GM12878 (cell line): ENCODE results near the gene FAM118B. TPM values are rescaled to one million over a fixed set of nuclear protein-coding genes. Genes with fewer than 3 reads are reported as not detected.

Experiments
- BHLHE40 ChIP-seq, 2 experiments: fragments of 450-650 bp in 1 of 2; IDR thresholded peaks; 2 replicates each; pipeline ENCODE4 v1.6.1; 2011 to 2017; ENCODE audit warnings: low read depth in 2 of 2, borderline replicate concordance in 1 of 2, improper control_type of control experiment in 1 of 2, low read length in 1 of 2, mild to moderate bottlenecking in 1 of 2
- CBX3 ChIP-seq: fragments of 200-600 bp; sonication (generic); IDR thresholded peaks from 2 replicates; pipeline ENCODE4 v1.6.1; 2016; ENCODE audit warnings: low read depth, borderline replicate concordance
- ESRRA ChIP-seq: IDR thresholded peaks from 2 replicates; pipeline ENCODE4 v1.6.1; 2012; ENCODE audit warnings: mild to moderate bottlenecking, low read length, improper control_type of control experiment
- FOXK2 ChIP-seq: fragments of 450-650 bp; IDR thresholded peaks from 2 replicates; pipeline ENCODE4 v1.6.1; 2017; ENCODE audit warnings: mild to moderate bottlenecking, moderate library complexity
- GABPA ChIP-seq: IDR thresholded peaks from 2 replicates; pipeline ENCODE4 v1.6.1; 2014; ENCODE audit warnings: antibody characterized with exemption, low read depth, mild to moderate bottlenecking, inconsistent platforms
- HCFC1 ChIP-seq: fragments of 150-350 bp; IDR thresholded peaks from 2 replicates; pipeline ENCODE4 v1.6.1; 2014; ENCODE audit warnings: low read length
- JUNB ChIP-seq: IDR thresholded peaks from 2 replicates; pipeline ENCODE4 v1.6.1; 2016; ENCODE audit warnings: antibody characterized with exemption, mild to moderate bottlenecking
- NFYA ChIP-seq: IDR thresholded peaks from 2 replicates; pipeline ENCODE4 v1.6.1; 2011; ENCODE audit warnings: low read depth, mild to moderate bottlenecking, low read length, improper control_type of control experiment, borderline replicate concordance
- NFYB ChIP-seq: IDR thresholded peaks from 2 replicates; pipeline ENCODE4 v1.6.1; 2011; ENCODE audit warnings: low read depth, mild to moderate bottlenecking, low read length, improper control_type of control experiment, moderate library complexity; ENCODE audit not compliant: insufficient read depth
- NR2C1 ChIP-seq: fragments of 450-650 bp; IDR thresholded peaks from 2 replicates; pipeline ENCODE4 v1.6.1; 2017; ENCODE audit warnings: antibody characterized with exemption, mild to moderate bottlenecking, moderate library complexity
- NRF1 ChIP-seq: conservative IDR thresholded peaks from 2 replicates; pipeline ENCODE4 v1.6.1; 2011; ENCODE audit warnings: mild to moderate bottlenecking, low read depth, low read length, improper control_type of control experiment
- PAX8 ChIP-seq: fragments of 450-650 bp; IDR thresholded peaks from 2 replicates; pipeline ENCODE4 v1.6.1; 2017; ENCODE audit warnings: mild to moderate bottlenecking, moderate library complexity
- RAD21 ChIP-seq: IDR thresholded peaks from 2 replicates; pipeline ENCODE4 v1.6.1; 2011; ENCODE audit warnings: mild to moderate bottlenecking, low read depth, low read length, moderate library complexity; ENCODE audit not compliant: insufficient read depth
- RUNX3 ChIP-seq: IDR thresholded peaks from 2 replicates; pipeline ENCODE4 v1.6.1; 2012; ENCODE audit warnings: low read length, inconsistent platforms
- TCF3 ChIP-seq: IDR thresholded peaks from 2 replicates; pipeline ENCODE4 v1.6.1; 2012; ENCODE audit warnings: low read depth, mild to moderate bottlenecking, low read length, borderline replicate concordance; ENCODE audit not compliant: insufficient read depth
- USF1 ChIP-seq: IDR thresholded peaks from 2 replicates; pipeline ENCODE4 v1.6.1; 2011; ENCODE audit warnings: borderline replicate concordance, low read depth, mild to moderate bottlenecking, moderate library complexity, mixed read lengths, low read length; ENCODE audit not compliant: insufficient read depth; ENCODE audit errors: extremely low read length
- YY1 ChIP-seq: IDR thresholded peaks from 2 replicates; pipeline ENCODE4 v1.6.1; 2011; ENCODE audit warnings: low read depth, mild to moderate bottlenecking, low read length
- ZBED1 ChIP-seq: IDR thresholded peaks from 2 replicates; pipeline ENCODE4 v1.6.1; 2016; ENCODE audit warnings: borderline replicate concordance
- ZNF217 ChIP-seq: fragments of 450-650 bp; IDR thresholded peaks from 2 replicates; pipeline ENCODE4 v1.6.1; 2017; ENCODE audit warnings: antibody characterized with exemption, mild to moderate bottlenecking
- ZNF274 ChIP-seq: IDR thresholded peaks from one replicate; pipeline ENCODE4 v1.8.0; 2011; ENCODE audit not compliant: insufficient read length, insufficient read depth
- polyA plus RNA-seq, 11 experiments: library from polyadenylated mRNA; depleted of rRNA in 4 of 11; unstranded in 6 of 11; stranded (reverse) in 5 of 11; fragments of >200 nt; fragmentation: Nextera tagmentation in 4 of 11; fragmentation: Illumina TruSeq in 1 of 11; extraction: Ambion mirVana in 4 of 11; extraction: Trizol in 1 of 11; gene quantifications; 1 replicate in 1 of 11; 2 replicates in 10 of 11; pipeline versions ENCODE4 v1.2.1 to v1.2.3, GENCODE V29; 2011 to 2016; ENCODE audit warnings: inconsistent platforms in 2 of 11, missing spikeins in 2 of 11, low read depth in 1 of 11
- total RNA-seq, 4 experiments: library from RNA; depleted of rRNA in 3 of 4; stranded (reverse); fragments of >200 nt in 3 of 4; fragmentation: Illumina TruSeq in 1 of 4; extraction: Trizol in 1 of 4; gene quantifications; 2 replicates each; pipeline versions ENCODE4 v1.2.1 to v1.2.3, GENCODE V29; 2013 to 2021
- TF ChIP-seq, protein P1 (sequence below): fragments of 450-650 bp; IDR thresholded peaks from 2 replicates; pipeline ENCODE4 v1.6.1; 2017; ENCODE audit warnings: mild to moderate bottlenecking
- TF ChIP-seq, protein P2 (sequence below): fragments of 450-650 bp; IDR thresholded peaks from 2 replicates; pipeline ENCODE4 v1.6.1; 2016; ENCODE audit warnings: mild to moderate bottlenecking
- TF ChIP-seq, protein P3 (sequence below): IDR thresholded peaks from 2 replicates; pipeline ENCODE4 v1.6.1; 2012; ENCODE audit warnings: low read depth, low read length, improper control_type of control experiment
- TF ChIP-seq, protein P4 (sequence below): IDR thresholded peaks from 2 replicates; pipeline ENCODE4 v1.6.1; 2011; ENCODE audit warnings: low read depth, mild to moderate bottlenecking, low read length, moderate library complexity, borderline replicate concordance; ENCODE audit errors: extremely low read depth

The FAM118B gene
- total and polyA plus RNA-seq, 10 of the 15 experiments (the other 5 are each of a cell fraction or from before 2014, with no cell fraction given): 12.8 to 29.7 (median 16.5) TPM

DNA sequence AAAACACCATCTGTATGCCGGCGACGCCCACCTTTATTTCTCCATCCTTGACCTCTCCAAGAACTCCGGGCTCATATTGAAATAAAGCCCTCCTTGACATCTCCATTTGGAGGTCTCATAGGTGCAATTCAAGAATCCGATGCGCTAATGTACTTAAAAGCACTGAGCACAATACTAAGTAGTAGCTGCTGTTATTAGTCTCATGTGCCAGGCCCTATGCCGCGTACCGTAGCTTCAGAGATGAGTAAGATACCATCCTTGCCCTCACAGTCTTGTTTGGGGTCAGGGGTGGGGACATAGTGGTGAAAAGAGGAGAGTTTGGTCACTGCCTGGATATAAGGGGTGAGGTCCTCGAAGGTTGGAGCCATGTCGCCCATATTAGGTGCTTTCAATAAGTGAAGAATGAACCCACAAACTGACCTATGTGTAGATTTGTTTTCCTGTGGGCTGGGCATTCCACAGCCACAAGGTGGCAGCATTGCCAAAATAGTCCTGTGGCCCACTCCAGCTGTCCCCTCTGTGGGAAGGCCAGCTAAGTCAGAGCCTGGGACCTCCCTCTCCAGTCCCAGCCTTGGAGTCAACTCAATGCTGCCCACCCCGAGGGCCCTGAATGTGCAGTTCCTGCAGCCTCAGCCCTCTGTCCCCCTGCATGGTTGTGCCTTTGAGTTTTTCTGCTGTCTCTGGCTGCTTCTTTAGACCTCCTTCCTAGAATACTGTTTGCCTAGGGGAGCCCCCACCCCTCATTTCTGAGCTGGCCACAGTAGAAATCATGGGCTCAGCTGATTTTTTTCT lies 98.8 kb downstream of the FAM118B start (continued):
- peak; percentile 89 for TF ChIP-seq RAD21
- no peak for TF ChIP-seq TCF3
- TF ChIP-seq, protein P1, sequence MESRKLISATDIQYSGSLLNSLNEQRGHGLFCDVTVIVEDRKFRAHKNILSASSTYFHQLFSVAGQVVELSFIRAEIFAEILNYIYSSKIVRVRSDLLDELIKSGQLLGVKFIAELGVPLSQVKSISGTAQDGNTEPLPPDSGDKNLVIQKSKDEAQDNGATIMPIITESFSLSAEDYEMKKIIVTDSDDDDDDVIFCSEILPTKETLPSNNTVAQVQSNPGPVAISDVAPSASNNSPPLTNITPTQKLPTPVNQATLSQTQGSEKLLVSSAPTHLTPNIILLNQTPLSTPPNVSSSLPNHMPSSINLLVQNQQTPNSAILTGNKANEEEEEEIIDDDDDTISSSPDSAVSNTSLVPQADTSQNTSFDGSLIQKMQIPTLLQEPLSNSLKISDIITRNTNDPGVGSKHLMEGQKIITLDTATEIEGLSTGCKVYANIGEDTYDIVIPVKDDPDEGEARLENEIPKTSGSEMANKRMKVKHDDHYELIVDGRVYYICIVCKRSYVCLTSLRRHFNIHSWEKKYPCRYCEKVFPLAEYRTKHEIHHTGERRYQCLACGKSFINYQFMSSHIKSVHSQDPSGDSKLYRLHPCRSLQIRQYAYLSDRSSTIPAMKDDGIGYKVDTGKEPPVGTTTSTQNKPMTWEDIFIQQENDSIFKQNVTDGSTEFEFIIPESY: peak; percentile 93
- TF ChIP-seq RUNX3: peak; percentile 58
- no peak for TF ChIP-seq ESRRA
- TF ChIP-seq, protein P2, sequence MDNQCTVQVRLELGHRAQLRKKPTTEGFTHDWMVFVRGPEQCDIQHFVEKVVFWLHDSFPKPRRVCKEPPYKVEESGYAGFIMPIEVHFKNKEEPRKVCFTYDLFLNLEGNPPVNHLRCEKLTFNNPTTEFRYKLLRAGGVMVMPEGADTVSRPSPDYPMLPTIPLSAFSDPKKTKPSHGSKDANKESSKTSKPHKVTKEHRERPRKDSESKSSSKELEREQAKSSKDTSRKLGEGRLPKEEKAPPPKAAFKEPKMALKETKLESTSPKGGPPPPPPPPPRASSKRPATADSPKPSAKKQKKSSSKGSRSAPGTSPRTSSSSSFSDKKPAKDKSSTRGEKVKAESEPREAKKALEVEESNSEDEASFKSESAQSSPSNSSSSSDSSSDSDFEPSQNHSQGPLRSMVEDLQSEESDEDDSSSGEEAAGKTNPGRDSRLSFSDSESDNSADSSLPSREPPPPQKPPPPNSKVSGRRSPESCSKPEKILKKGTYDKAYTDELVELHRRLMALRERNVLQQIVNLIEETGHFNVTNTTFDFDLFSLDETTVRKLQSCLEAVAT: peak; percentile 49; the same call in 1 of the 2 replicates
- no peak for TF ChIP-seq NFYA
- TF ChIP-seq YY1: no peak
- no peak for TF ChIP-seq CBX3
- TF ChIP-seq HCFC1: no peak
- no peak for TF ChIP-seq USF1
- TF ChIP-seq FOXK2: no peak
- TF ChIP-seq, protein P3, sequence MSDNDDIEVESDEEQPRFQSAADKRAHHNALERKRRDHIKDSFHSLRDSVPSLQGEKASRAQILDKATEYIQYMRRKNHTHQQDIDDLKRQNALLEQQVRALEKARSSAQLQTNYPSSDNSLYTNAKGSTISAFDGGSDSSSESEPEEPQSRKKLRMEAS: no peak
- TF ChIP-seq NRF1: no peak
- TF ChIP-seq NR2C1: no peak
- TF ChIP-seq NFYB: no peak
- TF ChIP-seq ZNF274: no peak
- TF ChIP-seq, protein P4, sequence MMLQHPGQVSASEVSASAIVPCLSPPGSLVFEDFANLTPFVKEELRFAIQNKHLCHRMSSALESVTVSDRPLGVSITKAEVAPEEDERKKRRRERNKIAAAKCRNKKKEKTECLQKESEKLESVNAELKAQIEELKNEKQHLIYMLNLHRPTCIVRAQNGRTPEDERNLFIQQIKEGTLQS: no peak
- TF ChIP-seq ZBED1: no peak
- no peak for TF ChIP-seq PAX8
- no peak for TF ChIP-seq GABPA
- TF ChIP-seq JUNB: no peak
- TF ChIP-seq BHLHE40 (IDR thresholded peaks at IDR 0.05; ENCODE audit: borderline replicate concordance in 1 of 2, low read depth in 2 of 2, low read length in 1 of 2): peak in 1 of 2 experiments; percentile 16; a peak in 1 of 4 replicates
- TF ChIP-seq ZNF217: no peak
